Keratinocyte (primary cell): ENCODE measurements around the gene MGAT5. TPM values are rescaled to one million over a fixed set of nuclear protein-coding genes. Genes with fewer than 3 reads are reported as not detected.

Source experiments
- DNase-seq: peaks from one replicate; pipeline ENCODE4 v3.0.0-alpha.2; 2011; ENCODE audit warnings: low read depth, missing footprints, low spot score
- FAIRE-seq: peaks from 2 replicates; lab custom pipeline; 2011; peaks lifted over from hg19 to GRCh38; lab: Jason Lieb, UNC
- H2AFZ ChIP-seq: 2 replicates; pipeline ENCODE4 v1.6.0; 2012; ENCODE audit warnings: low read length, control low read depth, inconsistent platforms; ENCODE audit not compliant: control insufficient read depth
- H3K27ac ChIP-seq: 2 replicates; pipeline ENCODE4 v1.5.1; 2011; ENCODE audit warnings: low read length; ENCODE audit not compliant: control insufficient read depth, insufficient read depth
- H3K27me3 ChIP-seq: 3 replicates; pipeline ENCODE4 v1.6.0; 2011; ENCODE audit warnings: low read length; ENCODE audit not compliant: control insufficient read depth, insufficient read depth; ENCODE audit errors: extremely low read depth
- H3K36me3 ChIP-seq, 2 experiments: 2 replicates in 1 of 2; 3 replicates in 1 of 2; pipeline ENCODE4 v1.5.1; 2011; ENCODE audit warnings: low read length in 2 of 2, mild to moderate bottlenecking in 1 of 2; ENCODE audit not compliant: control insufficient read depth in 2 of 2, insufficient read depth in 2 of 2; ENCODE audit errors: extremely low read depth in 1 of 2
- H3K4me1 ChIP-seq: 3 replicates; pipeline ENCODE4 v1.5.1; 2011; ENCODE audit warnings: low read length; ENCODE audit not compliant: control insufficient read depth, insufficient read depth; ENCODE audit errors: extremely low read depth
- H3K4me2 ChIP-seq: 3 replicates; pipeline ENCODE4 v1.6.0; 2011; ENCODE audit warnings: low read depth, low read length; ENCODE audit not compliant: control insufficient read depth, insufficient read depth; ENCODE audit errors: extremely low read depth
- H3K4me3 ChIP-seq, 3 experiments: fragments of 200-600 bp in 1 of 3; sonication (generic) in 1 of 3; 2 replicates in 2 of 3; 3 replicates in 1 of 3; pipeline ENCODE4 v1.5.1; 2011 to 2016; ENCODE audit warnings: low read length in 3 of 3, mild to moderate bottlenecking in 3 of 3, control low read depth in 2 of 3, inconsistent platforms in 1 of 3, low read depth in 1 of 3, mixed read lengths in 1 of 3, mixed run types in 1 of 3, moderate library complexity in 1 of 3; ENCODE audit not compliant: control insufficient read depth in 2 of 3, insufficient read depth in 2 of 3; ENCODE audit errors: extremely low read depth in 1 of 3
- H3K79me2 ChIP-seq: 2 replicates; pipeline ENCODE4 v1.6.0; 2012; ENCODE audit warnings: low read length; ENCODE audit not compliant: control insufficient read depth, insufficient read depth
- H3K9ac ChIP-seq: 3 replicates; pipeline ENCODE4 v1.6.0; 2011; ENCODE audit warnings: low read length; ENCODE audit not compliant: control insufficient read depth, insufficient read depth; ENCODE audit errors: extremely low read depth
- H3K9me1 ChIP-seq: 3 replicates; pipeline ENCODE4 v1.6.0; 2011; ENCODE audit warnings: low read length; ENCODE audit not compliant: control insufficient read depth, insufficient read depth; ENCODE audit errors: extremely low read depth
- H3K9me3 ChIP-seq: 2 replicates; pipeline ENCODE4 v1.5.1; 2012; ENCODE audit warnings: low read depth, low read length; ENCODE audit not compliant: control insufficient read depth
- H4K20me1 ChIP-seq: 3 replicates; pipeline ENCODE4 v1.6.0; 2011; ENCODE audit warnings: low read length; ENCODE audit not compliant: control insufficient read depth, insufficient read depth; ENCODE audit errors: extremely low read depth
- EZH2 ChIP-seq: IDR thresholded peaks from one replicate; pipeline ENCODE4 v1.6.1; 2012; ENCODE audit warnings: inconsistent platforms, mild to moderate bottlenecking, low read length, moderate library complexity
- dilution Hi-C: fragments of 300-500 bp; cut with MboI; formaldehyde crosslinking; loops from one replicate; pipeline ENCODE4 v1.7.0; 2020; ENCODE audit warnings: low sequenced_read_pairs; ENCODE audit not compliant: extremely low pct_ligation_motif_present
- polyA plus RNA-seq, 5 experiments: library from polyadenylated mRNA; depleted of rRNA in 3 of 5; stranded (reverse) in 3 of 5; stranded (forward) in 1 of 5; unstranded in 1 of 5; fragments of >200 nt; gene quantifications; 1 replicate in 1 of 5; 2 replicates in 3 of 5; 3 replicates in 1 of 5; pipeline versions ENCODE4 v1.2.1 to v1.2.3, GENCODE V29; 2011 to 2012; ENCODE audit warnings: missing spikeins in 2 of 5, low read depth in 1 of 5, low replicate concordance in 1 of 5
- TF ChIP-seq, protein P1 (sequence below), 3 experiments: IDR thresholded peaks in 1 of 3; conservative IDR thresholded peaks in 1 of 3; optimal IDR thresholded peaks in 1 of 3; 2 replicates in 2 of 3; 3 replicates in 1 of 3; pipeline versions ENCODE3 to v1.5.1; 2011; ENCODE audit warnings: low read length in 3 of 3, mild to moderate bottlenecking in 3 of 3, moderate library complexity in 2 of 3, control low read depth in 1 of 3, inconsistent platforms in 1 of 3; ENCODE audit not compliant: insufficient read depth in 2 of 3; ENCODE audit errors: extremely low read depth in 1 of 3

Gene MGAT5
- polyA plus RNA-seq, 1 donor (not counting 4 experiments of a cell fraction or from before 2014, with no cell fraction given), result 23.0 TPM

- TF ChIP-seq EZH2, result no peak
- TF ChIP-seq, protein P1, sequence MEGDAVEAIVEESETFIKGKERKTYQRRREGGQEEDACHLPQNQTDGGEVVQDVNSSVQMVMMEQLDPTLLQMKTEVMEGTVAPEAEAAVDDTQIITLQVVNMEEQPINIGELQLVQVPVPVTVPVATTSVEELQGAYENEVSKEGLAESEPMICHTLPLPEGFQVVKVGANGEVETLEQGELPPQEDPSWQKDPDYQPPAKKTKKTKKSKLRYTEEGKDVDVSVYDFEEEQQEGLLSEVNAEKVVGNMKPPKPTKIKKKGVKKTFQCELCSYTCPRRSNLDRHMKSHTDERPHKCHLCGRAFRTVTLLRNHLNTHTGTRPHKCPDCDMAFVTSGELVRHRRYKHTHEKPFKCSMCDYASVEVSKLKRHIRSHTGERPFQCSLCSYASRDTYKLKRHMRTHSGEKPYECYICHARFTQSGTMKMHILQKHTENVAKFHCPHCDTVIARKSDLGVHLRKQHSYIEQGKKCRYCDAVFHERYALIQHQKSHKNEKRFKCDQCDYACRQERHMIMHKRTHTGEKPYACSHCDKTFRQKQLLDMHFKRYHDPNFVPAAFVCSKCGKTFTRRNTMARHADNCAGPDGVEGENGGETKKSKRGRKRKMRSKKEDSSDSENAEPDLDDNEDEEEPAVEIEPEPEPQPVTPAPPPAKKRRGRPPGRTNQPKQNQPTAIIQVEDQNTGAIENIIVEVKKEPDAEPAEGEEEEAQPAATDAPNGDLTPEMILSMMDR (optimal IDR thresholded peaks at IDR 0.05 in 1 of 3, IDR thresholded peaks at IDR 0.05 in 1 of 3, conservative IDR thresholded peaks at IDR 0.05 in 1 of 3; ENCODE audit: extremely low read depth in 1 of 3, insufficient read depth in 2 of 3, low read length in 3 of 3), result peak; percentile 85 to 91 (median 88)
- dilution Hi-C loops, result no loop called here
- Histone ChIP-seq H3K9me3 (no peaks in the 10 kb centered on the region), H3K9me1 (no peaks in the 10 kb centered on the region), H3K27me3 (no peaks in the 10 kb centered on the region), H3K79me2 (peaks cover 9% of the 10 kb centered on the region), H3K4me1 (peaks cover under 1% of the 10 kb centered on the region), H2AFZ (no peak overlapping the region), H3K4me3 (no peak overlapping the region), H4K20me1 (no peaks in the 10 kb centered on the region), H3K27ac (no peak overlapping the region), H3K4me2 (no peak overlapping the region), H3K36me3 (no peaks in the 10 kb centered on the region), H3K9ac (no peak overlapping the region)
- FAIRE-seq (peak; percentile 70), DNase-seq (peak; percentile 33)
These were observed 46.2 kb upstream of the MGAT5 start for GRCh38 chr2:134207589-134208209.

DNA sequence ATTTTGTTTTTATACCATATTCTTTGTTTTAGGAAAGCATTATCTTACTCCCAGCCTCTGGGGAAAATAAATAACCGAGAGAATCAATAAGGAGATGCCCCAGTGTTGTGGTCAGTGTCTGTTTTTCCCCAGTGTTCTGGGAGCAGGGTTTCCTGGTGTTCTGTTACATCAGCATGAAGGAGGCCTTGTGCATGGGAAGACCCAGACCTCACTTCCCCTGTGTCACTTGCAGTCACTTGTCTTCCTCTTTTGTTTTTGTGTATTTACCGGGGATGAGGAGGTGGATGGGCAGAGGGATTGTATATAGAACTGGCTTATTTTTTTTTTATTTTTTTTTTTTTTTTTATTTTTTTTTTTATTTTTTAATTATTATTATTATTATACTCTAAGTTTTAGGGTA lies 45.0 kb upstream of the MGAT5 start:
- dilution Hi-C loops, result no loop called here
- H3K9me1 ChIP-seq, result no peaks in the 10 kb centered on the region

More for the DNA sequence above, 45.0 kb upstream of the MGAT5 start:
- Histone ChIP-seq H4K20me1 (no peaks in the 10 kb centered on the region), H3K36me3 (no peaks in the 10 kb centered on the region), H3K9ac (no peak overlapping the region), H3K27ac (no peak overlapping the region), H3K79me2 (peaks cover 14% of the 10 kb centered on the region), H2AFZ (no peak overlapping the region), H3K4me3 (no peak overlapping the region), H3K4me1 (no peaks in the 10 kb centered on the region), H3K9me3 (no peaks in the 10 kb centered on the region), H3K27me3 (no peaks in the 10 kb centered on the region), H3K4me2 (no peak overlapping the region)
- FAIRE-seq (no peak), DNase-seq (no peak)
- TF ChIP-seq EZH2, result no peak
- TF ChIP-seq, protein P1 (optimal IDR thresholded peaks at IDR 0.05 in 1 of 3, IDR thresholded peaks at IDR 0.05 in 1 of 3, conservative IDR thresholded peaks at IDR 0.05 in 1 of 3; ENCODE audit: extremely low read depth in 1 of 3, insufficient read depth in 2 of 3, low read length in 3 of 3), result no peak
